ENCODE measurements around the gene PEAK1. TPM values are rescaled to one million over a fixed set of nuclear protein-coding genes. Genes with fewer than 3 reads are reported as not detected.

The PEAK1 gene
- total and polyA plus RNA-seq, 2 donors (not counting 1 experiment from before 2014, with no cell fraction given), result 61.0 to 91.8 TPM

- no peak overlapping the region for H3K27ac ChIP-seq (ENCODE audit: insufficient read depth, low read length)
- H3K27me3 ChIP-seq (ENCODE audit: control insufficient read depth, insufficient read depth, low read length), result no peaks in the 10 kb centered on the region
- no peak for TF ChIP-seq CTCF (conservative IDR thresholded peaks at IDR 0.05 in 1 of 2, IDR thresholded peaks at IDR 0.05 in 1 of 2; ENCODE audit: low read depth in 1 of 2, low read length in 2 of 2)
- TF ChIP-seq EZH2 (IDR thresholded peaks at IDR 0.05; ENCODE audit: low read length, missing control alignments), result no peak
- no peaks in the 10 kb centered on the region for H3K79me2 ChIP-seq (ENCODE audit: control insufficient read depth, insufficient read depth, low read length)
- H3K4me3 ChIP-seq (replicated peaks in 1 of 4; ENCODE audit: control extremely low read depth in 1 of 4, insufficient read depth in 1 of 4, low read depth in 3 of 4, low read length in 4 of 4), result no peak overlapping the region
- DNase-seq (ENCODE audit: low read depth in 2 of 2), result no peak
- H3K4me1 ChIP-seq (ENCODE audit: control insufficient read depth, extremely low read depth, insufficient read depth, low read length), result no peaks in the 10 kb centered on the region
- H2AFZ ChIP-seq (ENCODE audit: low read length), result no peak overlapping the region
- no peak overlapping the region for H3K4me2 ChIP-seq (ENCODE audit: extremely low read depth, insufficient read depth, low read length)
- H3K9ac ChIP-seq (ENCODE audit: insufficient read depth, low read length), result no peak overlapping the region
- H4K20me1 ChIP-seq (ENCODE audit: control insufficient read depth, extremely low read depth, insufficient read depth, low read length), result no peaks in the 10 kb centered on the region
- no peaks in the 10 kb centered on the region for H3K36me3 ChIP-seq (ENCODE audit: control insufficient read depth, insufficient read depth, low read length)
- no peaks in the 10 kb centered on the region for H3K9me3 ChIP-seq (ENCODE audit: control insufficient read depth, insufficient read depth, low read depth, low read length)
These were observed 227.5 kb downstream of the PEAK1 start for GRCh38 chr15:77192451-77192850.

GRCh38 chr15:77191230-77191834 is 228.6 kb downstream of the PEAK1 start:
- H3K9ac ChIP-seq (ENCODE audit: insufficient read depth, low read length), result no peak overlapping the region

More at GRCh38 chr15:77191230-77191834, 228.6 kb downstream of the PEAK1 start:
- Histone ChIP-seq H2AFZ (ENCODE audit: low read length) (no peak overlapping the region), H4K20me1 (ENCODE audit: control insufficient read depth, extremely low read depth, insufficient read depth, low read length) (no peaks in the 10 kb centered on the region), H3K27me3 (ENCODE audit: control insufficient read depth, insufficient read depth, low read length) (no peaks in the 10 kb centered on the region), H3K4me2 (ENCODE audit: extremely low read depth, insufficient read depth, low read length) (no peak overlapping the region), H3K4me1 (ENCODE audit: control insufficient read depth, extremely low read depth, insufficient read depth, low read length) (no peaks in the 10 kb centered on the region), H3K27ac (ENCODE audit: insufficient read depth, low read length) (no peak overlapping the region), H3K79me2 (ENCODE audit: control insufficient read depth, insufficient read depth, low read length) (no peaks in the 10 kb centered on the region), H3K9me3 (ENCODE audit: control insufficient read depth, insufficient read depth, low read depth, low read length) (no peaks in the 10 kb centered on the region), H3K4me3 (replicated peaks in 1 of 4; ENCODE audit: control extremely low read depth in 1 of 4, insufficient read depth in 1 of 4, low read depth in 3 of 4, low read length in 4 of 4) (no peak overlapping the region), H3K36me3 (ENCODE audit: control insufficient read depth, insufficient read depth, low read length) (no peaks in the 10 kb centered on the region)
- no peak for DNase-seq (ENCODE audit: low read depth in 2 of 2)
- TF ChIP-seq EZH2 (IDR thresholded peaks at IDR 0.05; ENCODE audit: low read length, missing control alignments), result no peak
- TF ChIP-seq CTCF (conservative IDR thresholded peaks at IDR 0.05 in 1 of 2, IDR thresholded peaks at IDR 0.05 in 1 of 2; ENCODE audit: low read depth in 1 of 2, low read length in 2 of 2), result no peak

All from fibroblast of lung (primary cell).